ENCODE measurements around the gene RAB31.

RAB31 gene

DNA sequence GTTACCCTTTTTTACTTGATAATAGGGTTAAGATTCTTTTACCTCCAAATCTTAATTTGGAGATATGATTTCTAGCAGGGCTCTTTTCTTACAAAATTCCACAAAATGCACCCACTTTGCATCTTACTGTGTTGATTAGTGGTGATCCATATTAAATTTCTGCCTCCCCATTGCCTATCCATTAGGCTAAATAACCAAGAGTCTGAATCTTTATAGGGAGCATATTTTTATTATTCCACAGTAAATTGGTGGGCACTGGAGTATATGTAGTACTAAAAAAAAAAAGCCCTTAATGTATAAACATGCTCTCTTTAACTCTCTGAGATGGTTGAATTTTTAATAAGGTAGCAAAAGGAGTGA, 169.5 kb downstream of the RAB31 start:
- H3K27ac ChIP-seq (ENCODE audit: low read depth, low read length, poor library complexity, severe bottlenecking): no peak overlapping the region
- H4K20me1 ChIP-seq (ENCODE audit: insufficient read depth, low read length): no peaks in the 10 kb centered on the region
- H3K36me3 ChIP-seq (ENCODE audit: insufficient read depth, low read length): no peaks in the 10 kb centered on the region
- no peaks in the 10 kb centered on the region for H3K9me2 ChIP-seq (ENCODE audit: low read depth, low read length)
- no peak overlapping the region for H3K4me3 ChIP-seq (ENCODE audit: low read depth, low read length, poor library complexity, severe bottlenecking)
- no peaks in the 10 kb centered on the region for H3K79me2 ChIP-seq (ENCODE audit: insufficient read depth, low read length)
- no peak overlapping the region for H3K9ac ChIP-seq (ENCODE audit: low read length)
- H3K9me3 ChIP-seq (ENCODE audit: low read length): no peaks in the 10 kb centered on the region
- no peak overlapping the region for H3K4me2 ChIP-seq (ENCODE audit: low read length)
- no peaks in the 10 kb centered on the region for H3K27me3 ChIP-seq (ENCODE audit: insufficient read depth, low read length)
- TF ChIP-seq EZH2 (IDR thresholded peaks at IDR 0.05; ENCODE audit: borderline replicate concordance, low read length): no peak
- TF ChIP-seq, protein P1, sequence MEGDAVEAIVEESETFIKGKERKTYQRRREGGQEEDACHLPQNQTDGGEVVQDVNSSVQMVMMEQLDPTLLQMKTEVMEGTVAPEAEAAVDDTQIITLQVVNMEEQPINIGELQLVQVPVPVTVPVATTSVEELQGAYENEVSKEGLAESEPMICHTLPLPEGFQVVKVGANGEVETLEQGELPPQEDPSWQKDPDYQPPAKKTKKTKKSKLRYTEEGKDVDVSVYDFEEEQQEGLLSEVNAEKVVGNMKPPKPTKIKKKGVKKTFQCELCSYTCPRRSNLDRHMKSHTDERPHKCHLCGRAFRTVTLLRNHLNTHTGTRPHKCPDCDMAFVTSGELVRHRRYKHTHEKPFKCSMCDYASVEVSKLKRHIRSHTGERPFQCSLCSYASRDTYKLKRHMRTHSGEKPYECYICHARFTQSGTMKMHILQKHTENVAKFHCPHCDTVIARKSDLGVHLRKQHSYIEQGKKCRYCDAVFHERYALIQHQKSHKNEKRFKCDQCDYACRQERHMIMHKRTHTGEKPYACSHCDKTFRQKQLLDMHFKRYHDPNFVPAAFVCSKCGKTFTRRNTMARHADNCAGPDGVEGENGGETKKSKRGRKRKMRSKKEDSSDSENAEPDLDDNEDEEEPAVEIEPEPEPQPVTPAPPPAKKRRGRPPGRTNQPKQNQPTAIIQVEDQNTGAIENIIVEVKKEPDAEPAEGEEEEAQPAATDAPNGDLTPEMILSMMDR (IDR thresholded peaks at IDR 0.05; ENCODE audit: low read length): no peak
- no peaks in the 10 kb centered on the region for H3K4me1 ChIP-seq (ENCODE audit: insufficient read depth, low read length, severe bottlenecking)
- H2AFZ ChIP-seq (ENCODE audit: low read length): no peak overlapping the region
- H3F3A ChIP-seq (ENCODE audit: insufficient read depth, low read length): no peaks in the 10 kb centered on the region

DNA sequence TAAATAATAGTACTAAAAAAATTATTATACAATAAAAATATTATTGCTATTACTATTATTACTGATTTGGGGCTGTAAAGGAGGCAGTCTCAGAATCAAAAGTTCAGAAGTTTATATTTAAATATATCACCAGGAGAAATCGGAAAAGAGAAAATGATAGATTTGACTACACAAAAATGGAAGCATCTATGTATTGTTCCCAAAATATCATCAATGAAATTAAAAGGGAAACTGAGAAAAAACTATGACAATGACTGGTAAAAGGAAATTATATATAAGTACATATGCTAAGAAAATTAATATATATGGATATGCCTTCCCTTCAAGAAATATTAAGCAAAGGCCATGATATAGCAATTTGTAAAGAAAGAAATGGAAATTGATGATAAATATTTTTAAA, 170.0 kb downstream of the RAB31 start:
- no peak overlapping the region for H2AFZ ChIP-seq (ENCODE audit: low read length)
- no peak overlapping the region for H3K27ac ChIP-seq (ENCODE audit: low read depth, low read length, poor library complexity, severe bottlenecking)
- no peak for TF ChIP-seq EZH2 (IDR thresholded peaks at IDR 0.05; ENCODE audit: borderline replicate concordance, low read length)
- TF ChIP-seq, protein P1 (IDR thresholded peaks at IDR 0.05; ENCODE audit: low read length): no peak
- H3K4me3 ChIP-seq (ENCODE audit: low read depth, low read length, poor library complexity, severe bottlenecking): no peak overlapping the region
- no peaks in the 10 kb centered on the region for H3K9me2 ChIP-seq (ENCODE audit: low read depth, low read length)
- no peaks in the 10 kb centered on the region for H3F3A ChIP-seq (ENCODE audit: insufficient read depth, low read length)
- no peak overlapping the region for H3K4me2 ChIP-seq (ENCODE audit: low read length)
- H3K36me3 ChIP-seq (ENCODE audit: insufficient read depth, low read length): no peaks in the 10 kb centered on the region
- no peaks in the 10 kb centered on the region for H3K79me2 ChIP-seq (ENCODE audit: insufficient read depth, low read length)
- H4K20me1 ChIP-seq (ENCODE audit: insufficient read depth, low read length): no peaks in the 10 kb centered on the region
- H3K9me3 ChIP-seq (ENCODE audit: low read length): no peaks in the 10 kb centered on the region
- H3K9ac ChIP-seq (ENCODE audit: low read length): no peak overlapping the region
- no peaks in the 10 kb centered on the region for H3K4me1 ChIP-seq (ENCODE audit: insufficient read depth, low read length, severe bottlenecking)
- no peaks in the 10 kb centered on the region for H3K27me3 ChIP-seq (ENCODE audit: insufficient read depth, low read length)

DNA sequence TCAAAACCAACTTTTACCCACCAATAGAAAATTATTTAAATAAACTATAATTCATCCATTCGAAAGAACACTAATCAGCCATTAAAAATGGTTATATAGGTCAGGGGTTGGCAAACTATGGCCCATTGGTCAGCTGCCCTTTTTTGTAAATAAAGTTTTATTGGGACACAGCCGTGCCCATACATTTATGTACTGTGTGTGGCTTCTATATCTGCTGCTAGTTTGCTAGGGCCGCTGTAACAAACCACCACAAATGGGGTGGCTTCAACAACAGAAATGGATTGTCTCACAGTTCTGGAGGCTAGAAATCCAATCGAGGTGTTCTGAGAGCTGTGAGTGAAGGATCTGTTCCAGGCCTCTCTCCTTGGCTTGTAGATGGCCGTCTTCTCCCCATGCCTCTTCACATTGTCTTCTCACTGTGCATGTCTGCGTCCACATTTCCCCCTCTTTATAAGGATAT, 170.7 kb downstream of the RAB31 start:
- Histone ChIP-seq H3K4me1 (ENCODE audit: insufficient read depth, low read length, severe bottlenecking) (no peaks in the 10 kb centered on the region), H3K9me2 (ENCODE audit: low read depth, low read length) (no peaks in the 10 kb centered on the region), H2AFZ (ENCODE audit: low read length) (no peak overlapping the region), H3K4me2 (ENCODE audit: low read length) (no peak overlapping the region), H3K79me2 (ENCODE audit: insufficient read depth, low read length) (no peaks in the 10 kb centered on the region), H3K27me3 (ENCODE audit: insufficient read depth, low read length) (no peaks in the 10 kb centered on the region), H3K9me3 (ENCODE audit: low read length) (no peaks in the 10 kb centered on the region), H3K9ac (ENCODE audit: low read length) (no peak overlapping the region), H3K36me3 (ENCODE audit: insufficient read depth, low read length) (no peaks in the 10 kb centered on the region), H3F3A (ENCODE audit: insufficient read depth, low read length) (no peaks in the 10 kb centered on the region), H3K4me3 (ENCODE audit: low read depth, low read length, poor library complexity, severe bottlenecking) (no peak overlapping the region), H4K20me1 (ENCODE audit: insufficient read depth, low read length) (no peaks in the 10 kb centered on the region), H3K27ac (ENCODE audit: low read depth, low read length, poor library complexity, severe bottlenecking) (no peak overlapping the region)
- TF ChIP-seq EZH2 (IDR thresholded peaks at IDR 0.05; ENCODE audit: borderline replicate concordance, low read length): no peak
- TF ChIP-seq, protein P1 (IDR thresholded peaks at IDR 0.05; ENCODE audit: low read length): no peak
